Endothelial cell of umbilical vein (primary cell): ENCODE results near the gene SLC35B2.

ENCODE experiments used
- CTCF ChIP-seq, 2 donors: IDR thresholded peaks; 1 replicate in 1 of 2; 2 replicates in 1 of 2; pipeline ENCODE4 v1.5.1; 2011; ENCODE audit warnings: low read length in 2 of 2, mild to moderate bottlenecking in 2 of 2, moderate library complexity in 2 of 2, control low read depth in 1 of 2, inconsistent platforms in 1 of 2, low read depth in 1 of 2; ENCODE audit not compliant: insufficient read depth in 1 of 2; ENCODE audit errors: extremely low read depth in 1 of 2
- EZH2 ChIP-seq: IDR thresholded peaks from 2 replicates; pipeline ENCODE4 v1.6.1; 2012; ENCODE audit warnings: borderline replicate concordance, low read depth, mild to moderate bottlenecking, moderate library complexity, low read length, inconsistent platforms; ENCODE audit not compliant: severe bottlenecking
- JUN ChIP-seq: IDR thresholded peaks from 2 replicates; pipeline ENCODE4 v1.6.1; 2011; ENCODE audit warnings: borderline replicate concordance, low read depth; ENCODE audit not compliant: insufficient read length, insufficient read depth
- MYC ChIP-seq: IDR thresholded peaks from one replicate; pipeline ENCODE4 v1.6.1; 2011; ENCODE audit warnings: mild to moderate bottlenecking, low read depth, low read length
- POLR2A ChIP-seq: IDR thresholded peaks from 2 replicates; pipeline ENCODE4 v1.6.1; 2012; ENCODE audit warnings: low read depth, mild to moderate bottlenecking, control low read depth, low read length
- POLR2AphosphoS5 ChIP-seq: IDR thresholded peaks from 2 replicates; pipeline ENCODE4 v1.6.1; 2012; ENCODE audit warnings: low read depth, mild to moderate bottlenecking, control low read depth, low read length, moderate library complexity; ENCODE audit not compliant: insufficient read depth
- TF ChIP-seq, protein P1 (sequence below): IDR thresholded peaks from 2 replicates; pipeline ENCODE4 v1.6.1; 2011; ENCODE audit not compliant: insufficient read depth, insufficient read length

DNA sequence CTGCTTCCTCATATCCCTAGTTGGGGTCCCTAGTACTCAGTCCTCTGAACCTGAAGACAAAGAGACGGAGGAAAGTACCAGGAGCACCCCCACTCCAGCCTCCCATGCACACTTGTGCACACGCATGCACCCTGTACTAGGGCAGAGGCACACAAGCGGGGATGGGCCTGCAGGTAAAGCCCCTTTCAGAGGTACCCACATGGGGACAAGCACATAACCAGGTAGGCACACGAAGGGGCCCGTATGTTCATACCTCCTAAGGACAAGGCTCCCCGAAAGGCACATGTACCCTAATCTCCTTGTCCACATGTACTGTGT lies 14.0 kb upstream of the SLC35B2 start:
- no peak for TF ChIP-seq POLR2A
- no peak for TF ChIP-seq EZH2
- no peak for TF ChIP-seq CTCF (IDR thresholded peaks at IDR 0.05; ENCODE audit: extremely low read depth in 1 of 2, insufficient read depth in 1 of 2, low read depth in 1 of 2, low read length in 2 of 2)
- TF ChIP-seq, protein P1, sequence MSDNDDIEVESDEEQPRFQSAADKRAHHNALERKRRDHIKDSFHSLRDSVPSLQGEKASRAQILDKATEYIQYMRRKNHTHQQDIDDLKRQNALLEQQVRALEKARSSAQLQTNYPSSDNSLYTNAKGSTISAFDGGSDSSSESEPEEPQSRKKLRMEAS: no peak
- TF ChIP-seq POLR2AphosphoS5: no peak
- TF ChIP-seq JUN: no peak
- TF ChIP-seq MYC: no peak
